ENCODE data around the gene PIP5K1B. TPM values are rescaled to one million over a fixed set of nuclear protein-coding genes. Genes with fewer than 3 reads are reported as not detected.

The PIP5K1B gene
- total and polyA plus RNA-seq, 2 donors (not counting 3 experiments of a cell fraction or from before 2014, with no cell fraction given): 0.27 TPM; not detected in 1

DNA sequence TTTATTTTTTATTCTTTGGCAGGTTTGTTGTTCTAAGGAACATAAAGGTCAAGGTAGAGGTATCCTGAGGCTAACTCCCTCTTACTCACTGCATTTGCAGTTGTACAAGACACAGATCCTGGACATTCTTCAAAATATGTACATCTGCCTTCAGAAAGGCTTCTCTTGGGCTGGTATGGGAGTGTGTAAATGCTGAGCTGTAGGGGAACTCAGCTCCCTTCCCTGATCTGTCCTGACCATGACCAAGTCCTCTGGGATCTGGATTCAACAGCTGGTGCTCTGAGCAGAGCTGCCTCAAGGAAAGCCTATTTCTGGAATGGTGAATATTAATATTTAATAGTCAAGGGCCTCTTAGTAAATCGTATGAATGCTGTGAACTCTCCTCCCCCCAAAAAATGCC, 191.4 kb downstream of the PIP5K1B start:
- H3K27ac ChIP-seq (ENCODE audit: insufficient read depth, low read depth, low read length): no peak overlapping the region
- H3K9me1 ChIP-seq (replicated peaks; ENCODE audit: control insufficient read depth, extremely low read depth, insufficient read depth, low read length): no peaks in the 10 kb centered on the region
- TF ChIP-seq MYC (IDR thresholded peaks at IDR 0.05; ENCODE audit: low read depth, low read length): no peak
- TF ChIP-seq EZH2 (IDR thresholded peaks at IDR 0.05; ENCODE audit: borderline replicate concordance, low read depth, low read length, severe bottlenecking): no peak
- TF ChIP-seq GATA2 (IDR thresholded peaks at IDR 0.05; ENCODE audit: insufficient read depth, insufficient read length, low read depth, low read length): no peak
- TF ChIP-seq, protein P1, sequence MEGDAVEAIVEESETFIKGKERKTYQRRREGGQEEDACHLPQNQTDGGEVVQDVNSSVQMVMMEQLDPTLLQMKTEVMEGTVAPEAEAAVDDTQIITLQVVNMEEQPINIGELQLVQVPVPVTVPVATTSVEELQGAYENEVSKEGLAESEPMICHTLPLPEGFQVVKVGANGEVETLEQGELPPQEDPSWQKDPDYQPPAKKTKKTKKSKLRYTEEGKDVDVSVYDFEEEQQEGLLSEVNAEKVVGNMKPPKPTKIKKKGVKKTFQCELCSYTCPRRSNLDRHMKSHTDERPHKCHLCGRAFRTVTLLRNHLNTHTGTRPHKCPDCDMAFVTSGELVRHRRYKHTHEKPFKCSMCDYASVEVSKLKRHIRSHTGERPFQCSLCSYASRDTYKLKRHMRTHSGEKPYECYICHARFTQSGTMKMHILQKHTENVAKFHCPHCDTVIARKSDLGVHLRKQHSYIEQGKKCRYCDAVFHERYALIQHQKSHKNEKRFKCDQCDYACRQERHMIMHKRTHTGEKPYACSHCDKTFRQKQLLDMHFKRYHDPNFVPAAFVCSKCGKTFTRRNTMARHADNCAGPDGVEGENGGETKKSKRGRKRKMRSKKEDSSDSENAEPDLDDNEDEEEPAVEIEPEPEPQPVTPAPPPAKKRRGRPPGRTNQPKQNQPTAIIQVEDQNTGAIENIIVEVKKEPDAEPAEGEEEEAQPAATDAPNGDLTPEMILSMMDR (IDR thresholded peaks at IDR 0.05; ENCODE audit: extremely low read depth in 1 of 2, insufficient read depth in 1 of 2, low read depth in 1 of 2, low read length in 2 of 2): no peak
- TF ChIP-seq JUN (IDR thresholded peaks at IDR 0.05; ENCODE audit: borderline replicate concordance, insufficient read depth, insufficient read length, low read depth): no peak
- no peak for TF ChIP-seq MAX (IDR thresholded peaks at IDR 0.05; ENCODE audit: insufficient read depth, insufficient read length)
- TF ChIP-seq FOS (IDR thresholded peaks at IDR 0.05; ENCODE audit: borderline replicate concordance, insufficient read depth, low read length): no peak
- H4K20me1 ChIP-seq (replicated peaks; ENCODE audit: control insufficient read depth, extremely low read depth, insufficient read depth, low read length): no peaks in the 10 kb centered on the region
- peaks cover 2 to 3% of the 10 kb centered on the region in 2 experiments for H3K27me3 ChIP-seq (ENCODE audit: control insufficient read depth in 2 of 2, insufficient read depth in 2 of 2, low read length in 2 of 2)
- intact Hi-C loops (cut with micrococcal nuclease) (no loop called here), dilution Hi-C loops (cut with MboI; ENCODE audit: extremely low pct_ligation_motif_present, low sequenced_read_pairs) (no loop called here)
- CTCF ChIA-PET: no interaction called here
- H3K4me3 ChIP-seq (replicated peaks in 1 of 3; ENCODE audit: insufficient read depth in 1 of 3, low read depth in 1 of 3, low read length in 3 of 3): no peak overlapping the region
- no peak overlapping the region for H3K9ac ChIP-seq (replicated peaks; ENCODE audit: extremely low read depth, insufficient read depth, low read length)
- H3K4me1 ChIP-seq (ENCODE audit: control insufficient read depth, extremely low read depth, insufficient read depth, low read length): peaks cover 7% of the 10 kb centered on the region
- no peak overlapping the region for H3K4me2 ChIP-seq (ENCODE audit: insufficient read depth, low read length)
- DNase-seq (ENCODE audit: low read depth, low spot score) (no peak), FAIRE-seq (no peak)
- H3K79me2 ChIP-seq (ENCODE audit: control insufficient read depth, insufficient read depth, low read length): no peaks in the 10 kb centered on the region
- POLR2A ChIA-PET: no interaction called here
- no peaks in the 10 kb centered on the region for H3K9me3 ChIP-seq (replicated peaks; ENCODE audit: control insufficient read depth, insufficient read depth, low read length)
- no TSS peak for BruUV-seq (replicated peaks)
- no peak overlapping the region for H2AFZ ChIP-seq (ENCODE audit: low read depth, low read length)
- H3K36me3 ChIP-seq (ENCODE audit: control insufficient read depth in 2 of 2, extremely low read depth in 1 of 2, insufficient read depth in 2 of 2, low read length in 2 of 2): no peaks in the 10 kb centered on the region
